ENCODE results near the gene DDX42. TPM values are rescaled to one million over a fixed set of nuclear protein-coding genes. Genes with fewer than 3 reads are reported as not detected.
A peak's percentile ranks its signal among the peaks of the same experiment; 100 is the strongest.

The DDX42 gene
- total and polyA plus RNA-seq, 2 of the 13 experiments (the other 11 are each of a cell fraction or from before 2014, with no cell fraction given) = 87.2 to 92.9 TPM

DNA sequence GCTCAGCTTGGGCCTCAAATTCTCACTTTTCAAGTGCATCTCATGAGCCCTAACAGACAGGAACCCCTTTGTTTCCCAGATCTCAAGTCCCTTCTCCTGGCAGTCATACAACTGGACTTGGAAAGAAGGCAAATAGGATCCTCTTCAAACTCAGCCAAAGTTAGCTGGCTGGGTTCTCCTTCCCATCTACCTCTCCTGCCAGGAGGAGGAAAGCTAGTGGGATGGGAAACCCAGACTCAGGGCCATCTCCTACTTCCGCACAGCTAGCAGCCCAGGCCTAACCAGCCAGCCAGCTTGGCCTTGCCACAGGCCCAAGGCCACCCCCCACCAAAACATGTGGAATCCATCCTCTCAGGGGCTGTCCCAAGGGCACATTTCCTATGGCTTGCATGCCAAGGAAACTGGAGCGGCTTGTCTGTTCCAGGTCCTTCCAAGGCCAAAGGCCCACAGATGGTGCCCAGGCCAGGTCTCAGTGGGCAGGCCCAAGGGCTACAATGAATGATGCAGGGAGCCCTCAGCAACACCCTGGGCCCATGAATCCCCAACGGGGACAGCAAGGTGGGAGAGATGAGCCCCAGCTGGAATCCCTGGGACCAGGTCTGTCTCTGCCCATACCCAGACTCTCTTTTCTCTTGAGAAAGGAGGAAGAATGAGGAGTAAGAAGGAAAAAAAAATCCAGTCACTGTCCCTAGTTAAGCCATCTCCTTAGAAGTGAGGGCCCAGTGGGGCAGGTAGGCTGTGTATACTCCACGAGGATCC lies 66.8 kb downstream of the DDX42 start (continued):
- TF ChIP-seq, protein P1, sequence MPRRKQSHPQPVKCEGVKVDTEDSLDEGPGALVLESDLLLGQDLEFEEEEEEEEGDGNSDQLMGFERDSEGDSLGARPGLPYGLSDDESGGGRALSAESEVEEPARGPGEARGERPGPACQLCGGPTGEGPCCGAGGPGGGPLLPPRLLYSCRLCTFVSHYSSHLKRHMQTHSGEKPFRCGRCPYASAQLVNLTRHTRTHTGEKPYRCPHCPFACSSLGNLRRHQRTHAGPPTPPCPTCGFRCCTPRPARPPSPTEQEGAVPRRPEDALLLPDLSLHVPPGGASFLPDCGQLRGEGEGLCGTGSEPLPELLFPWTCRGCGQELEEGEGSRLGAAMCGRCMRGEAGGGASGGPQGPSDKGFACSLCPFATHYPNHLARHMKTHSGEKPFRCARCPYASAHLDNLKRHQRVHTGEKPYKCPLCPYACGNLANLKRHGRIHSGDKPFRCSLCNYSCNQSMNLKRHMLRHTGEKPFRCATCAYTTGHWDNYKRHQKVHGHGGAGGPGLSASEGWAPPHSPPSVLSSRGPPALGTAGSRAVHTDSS (CRISPR knock-in tag; conservative IDR thresholded peaks at IDR 0.05) = no peak
- TF ChIP-seq ZNF225 (CRISPR knock-in tag; IDR thresholded peaks at IDR 0.05) = no peak
- no peak for TF ChIP-seq PRPF4 (IDR thresholded peaks at IDR 0.05; ENCODE audit: low read depth, low read length, poor library complexity, severe bottlenecking)
- no peak for TF ChIP-seq ERF (CRISPR knock-in tag; IDR thresholded peaks at IDR 0.05)
- TF ChIP-seq NR2F2 (IDR thresholded peaks at IDR 0.05; ENCODE audit: borderline replicate concordance, low read depth) = no peak
- no peak for TF ChIP-seq ZNF230 (CRISPR knock-in tag; IDR thresholded peaks at IDR 0.05)
- no peak for TF ChIP-seq KLF11 (CRISPR knock-in tag; IDR thresholded peaks at IDR 0.05)
- TF ChIP-seq, protein P2, sequence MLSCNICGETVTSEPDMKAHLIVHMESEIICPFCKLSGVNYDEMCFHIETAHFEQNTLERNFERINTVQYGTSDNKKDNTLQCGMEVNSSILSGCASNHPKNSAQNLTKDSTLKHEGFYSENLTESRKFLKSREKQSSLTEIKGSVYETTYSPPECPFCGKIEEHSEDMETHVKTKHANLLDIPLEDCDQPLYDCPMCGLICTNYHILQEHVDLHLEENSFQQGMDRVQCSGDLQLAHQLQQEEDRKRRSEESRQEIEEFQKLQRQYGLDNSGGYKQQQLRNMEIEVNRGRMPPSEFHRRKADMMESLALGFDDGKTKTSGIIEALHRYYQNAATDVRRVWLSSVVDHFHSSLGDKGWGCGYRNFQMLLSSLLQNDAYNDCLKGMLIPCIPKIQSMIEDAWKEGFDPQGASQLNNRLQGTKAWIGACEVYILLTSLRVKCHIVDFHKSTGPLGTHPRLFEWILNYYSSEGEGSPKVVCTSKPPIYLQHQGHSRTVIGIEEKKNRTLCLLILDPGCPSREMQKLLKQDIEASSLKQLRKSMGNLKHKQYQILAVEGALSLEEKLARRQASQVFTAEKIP (CRISPR knock-in tag; IDR thresholded peaks at IDR 0.05; ENCODE audit: borderline replicate concordance) = no peak
- TF ChIP-seq MBD4 (IDR thresholded peaks at IDR 0.05; ENCODE audit: borderline replicate concordance, low read length) = no peak
- peak; percentile 54; the same call in 1 of the 2 replicates for TF ChIP-seq PHF20 (CRISPR knock-in tag; IDR thresholded peaks at IDR 0.05)
- no peak for TF ChIP-seq ZNF792 (CRISPR knock-in tag; IDR thresholded peaks at IDR 0.05)
- no peak for TF ChIP-seq SP5 (CRISPR knock-in tag; IDR thresholded peaks at IDR 0.05; ENCODE audit: borderline replicate concordance, low read depth)
- TF ChIP-seq, protein P3, sequence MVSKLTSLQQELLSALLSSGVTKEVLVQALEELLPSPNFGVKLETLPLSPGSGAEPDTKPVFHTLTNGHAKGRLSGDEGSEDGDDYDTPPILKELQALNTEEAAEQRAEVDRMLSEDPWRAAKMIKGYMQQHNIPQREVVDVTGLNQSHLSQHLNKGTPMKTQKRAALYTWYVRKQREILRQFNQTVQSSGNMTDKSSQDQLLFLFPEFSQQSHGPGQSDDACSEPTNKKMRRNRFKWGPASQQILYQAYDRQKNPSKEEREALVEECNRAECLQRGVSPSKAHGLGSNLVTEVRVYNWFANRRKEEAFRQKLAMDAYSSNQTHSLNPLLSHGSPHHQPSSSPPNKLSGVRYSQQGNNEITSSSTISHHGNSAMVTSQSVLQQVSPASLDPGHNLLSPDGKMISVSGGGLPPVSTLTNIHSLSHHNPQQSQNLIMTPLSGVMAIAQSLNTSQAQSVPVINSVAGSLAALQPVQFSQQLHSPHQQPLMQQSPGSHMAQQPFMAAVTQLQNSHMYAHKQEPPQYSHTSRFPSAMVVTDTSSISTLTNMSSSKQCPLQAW (CRISPR knock-in tag; IDR thresholded peaks at IDR 0.05) = peak; percentile 58; the same call in 1 of the 2 replicates
- no peak for TF ChIP-seq GATA4 (IDR thresholded peaks at IDR 0.05; ENCODE audit: borderline replicate concordance, low read depth)
- TF ChIP-seq CBFB (CRISPR knock-in tag; IDR thresholded peaks at IDR 0.05) = no peak; the same call in 1 of the 2 replicates
- TF ChIP-seq, protein P4, sequence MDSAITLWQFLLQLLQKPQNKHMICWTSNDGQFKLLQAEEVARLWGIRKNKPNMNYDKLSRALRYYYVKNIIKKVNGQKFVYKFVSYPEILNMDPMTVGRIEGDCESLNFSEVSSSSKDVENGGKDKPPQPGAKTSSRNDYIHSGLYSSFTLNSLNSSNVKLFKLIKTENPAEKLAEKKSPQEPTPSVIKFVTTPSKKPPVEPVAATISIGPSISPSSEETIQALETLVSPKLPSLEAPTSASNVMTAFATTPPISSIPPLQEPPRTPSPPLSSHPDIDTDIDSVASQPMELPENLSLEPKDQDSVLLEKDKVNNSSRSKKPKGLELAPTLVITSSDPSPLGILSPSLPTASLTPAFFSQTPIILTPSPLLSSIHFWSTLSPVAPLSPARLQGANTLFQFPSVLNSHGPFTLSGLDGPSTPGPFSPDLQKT (CRISPR knock-in tag; IDR thresholded peaks at IDR 0.05; ENCODE audit: borderline replicate concordance) = no peak
- no peak for TF ChIP-seq SMAD9 (CRISPR knock-in tag; IDR thresholded peaks at IDR 0.05)
- TF ChIP-seq ZFP82 (CRISPR knock-in tag; IDR thresholded peaks at IDR 0.05; ENCODE audit: borderline replicate concordance) = peak; percentile 12; the same call in 1 of the 2 replicates
- TF ChIP-seq GTF3A (CRISPR knock-in tag; conservative IDR thresholded peaks at IDR 0.05) = no peak
- TF ChIP-seq, protein P5, sequence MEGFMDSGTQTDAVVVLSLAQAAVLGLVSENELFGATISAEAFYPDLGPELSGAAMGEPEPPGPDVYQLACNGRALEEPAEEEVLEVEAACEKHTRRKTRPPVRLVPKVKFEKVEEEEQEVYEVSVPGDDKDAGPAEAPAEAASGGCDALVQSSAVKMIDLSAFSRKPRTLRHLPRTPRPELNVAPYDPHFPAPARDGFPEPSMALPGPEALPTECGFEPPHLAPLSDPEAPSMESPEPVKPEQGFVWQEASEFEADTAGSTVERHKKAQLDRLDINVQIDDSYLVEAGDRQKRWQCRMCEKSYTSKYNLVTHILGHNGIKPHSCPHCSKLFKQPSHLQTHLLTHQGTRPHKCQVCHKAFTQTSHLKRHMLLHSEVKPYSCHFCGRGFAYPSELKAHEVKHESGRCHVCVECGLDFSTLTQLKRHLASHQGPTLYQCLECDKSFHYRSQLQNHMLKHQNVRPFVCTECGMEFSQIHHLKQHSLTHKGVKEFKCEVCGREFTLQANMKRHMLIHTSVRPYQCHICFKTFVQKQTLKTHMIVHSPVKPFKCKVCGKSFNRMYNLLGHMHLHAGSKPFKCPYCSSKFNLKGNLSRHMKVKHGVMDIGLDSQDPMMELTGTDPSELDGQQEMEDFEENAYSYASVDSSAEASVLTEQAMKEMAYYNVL (CRISPR knock-in tag; IDR thresholded peaks at IDR 0.05; ENCODE audit: borderline replicate concordance) = no peak
- no peak for TF ChIP-seq SNRNP70 (IDR thresholded peaks at IDR 0.05; ENCODE audit: low read depth, low read length)
- no peak for TF ChIP-seq SKI (IDR thresholded peaks at IDR 0.05; ENCODE audit: partially characterized antibody)
